ENCODE measurements around the gene MFN2.

- TF ChIP-seq CTCF (IDR thresholded peaks at IDR 0.05) (no peak), POLR2AphosphoS5 (IDR thresholded peaks at IDR 0.05) (no peak), POLR2A (IDR thresholded peaks at IDR 0.05) (no peak)
Observed at GRCh38 chr1:12056331-12056841, 76.1 kb downstream of the MFN2 start.
